HG02571 (cell line): ENCODE data around the gene RBL1.
"Not testable (repeated sequence)": the region's sequence is repeated elsewhere in the genome, so short reads cannot be mapped to it uniquely, and the experiment has no call there.

Source experiments
- ATAC-seq: cut with Tn5 transposase; IDR thresholded peaks from one replicate; pipeline ENCODE4 v1.9.1; 2021; ENCODE audit warnings: mild to moderate bottlenecking, moderate library complexity; ENCODE audit not compliant: unreplicated experiment

RBL1 gene, protein sequence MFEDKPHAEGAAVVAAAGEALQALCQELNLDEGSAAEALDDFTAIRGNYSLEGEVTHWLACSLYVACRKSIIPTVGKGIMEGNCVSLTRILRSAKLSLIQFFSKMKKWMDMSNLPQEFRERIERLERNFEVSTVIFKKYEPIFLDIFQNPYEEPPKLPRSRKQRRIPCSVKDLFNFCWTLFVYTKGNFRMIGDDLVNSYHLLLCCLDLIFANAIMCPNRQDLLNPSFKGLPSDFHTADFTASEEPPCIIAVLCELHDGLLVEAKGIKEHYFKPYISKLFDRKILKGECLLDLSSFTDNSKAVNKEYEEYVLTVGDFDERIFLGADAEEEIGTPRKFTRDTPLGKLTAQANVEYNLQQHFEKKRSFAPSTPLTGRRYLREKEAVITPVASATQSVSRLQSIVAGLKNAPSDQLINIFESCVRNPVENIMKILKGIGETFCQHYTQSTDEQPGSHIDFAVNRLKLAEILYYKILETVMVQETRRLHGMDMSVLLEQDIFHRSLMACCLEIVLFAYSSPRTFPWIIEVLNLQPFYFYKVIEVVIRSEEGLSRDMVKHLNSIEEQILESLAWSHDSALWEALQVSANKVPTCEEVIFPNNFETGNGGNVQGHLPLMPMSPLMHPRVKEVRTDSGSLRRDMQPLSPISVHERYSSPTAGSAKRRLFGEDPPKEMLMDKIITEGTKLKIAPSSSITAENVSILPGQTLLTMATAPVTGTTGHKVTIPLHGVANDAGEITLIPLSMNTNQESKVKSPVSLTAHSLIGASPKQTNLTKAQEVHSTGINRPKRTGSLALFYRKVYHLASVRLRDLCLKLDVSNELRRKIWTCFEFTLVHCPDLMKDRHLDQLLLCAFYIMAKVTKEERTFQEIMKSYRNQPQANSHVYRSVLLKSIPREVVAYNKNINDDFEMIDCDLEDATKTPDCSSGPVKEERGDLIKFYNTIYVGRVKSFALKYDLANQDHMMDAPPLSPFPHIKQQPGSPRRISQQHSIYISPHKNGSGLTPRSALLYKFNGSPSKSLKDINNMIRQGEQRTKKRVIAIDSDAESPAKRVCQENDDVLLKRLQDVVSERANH

DNA sequence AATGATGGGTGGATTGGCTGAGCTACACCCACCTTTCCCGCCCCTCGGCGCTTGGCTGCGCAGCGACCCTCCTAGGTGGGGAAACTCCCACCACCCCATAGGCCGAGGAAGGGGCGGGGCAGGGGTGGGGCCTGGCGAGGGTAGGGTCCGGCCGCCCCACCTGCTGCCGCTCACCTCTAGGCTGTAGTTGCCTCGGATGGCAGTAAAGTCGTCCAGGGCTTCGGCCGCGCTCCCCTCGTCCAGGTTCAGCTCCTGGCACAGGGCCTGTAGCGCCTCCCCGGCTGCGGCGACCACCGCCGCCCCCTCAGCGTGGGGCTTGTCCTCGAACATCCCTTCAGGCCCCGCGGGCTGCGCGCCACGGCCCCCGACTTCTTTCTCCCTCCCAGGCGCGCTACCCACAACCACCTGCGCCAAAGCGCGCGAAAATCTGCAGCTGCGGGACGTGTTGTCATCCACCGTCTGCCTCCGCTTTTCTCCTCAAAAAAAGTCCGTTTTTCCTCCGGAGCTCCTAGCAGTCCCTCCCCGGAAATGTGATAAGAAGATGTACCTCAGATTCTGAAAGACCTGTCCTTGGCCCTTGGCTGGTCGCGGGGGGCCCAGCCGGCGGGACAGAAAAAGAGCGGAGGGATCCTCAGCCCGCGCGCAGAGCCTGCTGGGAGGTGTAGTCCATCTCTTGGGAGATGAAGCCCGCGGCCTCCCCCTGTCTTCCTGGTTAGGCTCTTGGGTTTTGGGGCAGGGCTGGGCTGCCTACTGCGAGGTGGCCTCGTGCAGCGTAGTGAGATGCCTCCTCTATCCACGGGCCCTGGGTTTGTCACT is at the start of gene RBL1:
Gene RBL1, minus strand, starts transcription at position 399 of the 816 bp plus-strand sequence. Its CDS starts 69 bp downstream, at position 330.
- ATAC-seq, result peak; percentile 65

DNA sequence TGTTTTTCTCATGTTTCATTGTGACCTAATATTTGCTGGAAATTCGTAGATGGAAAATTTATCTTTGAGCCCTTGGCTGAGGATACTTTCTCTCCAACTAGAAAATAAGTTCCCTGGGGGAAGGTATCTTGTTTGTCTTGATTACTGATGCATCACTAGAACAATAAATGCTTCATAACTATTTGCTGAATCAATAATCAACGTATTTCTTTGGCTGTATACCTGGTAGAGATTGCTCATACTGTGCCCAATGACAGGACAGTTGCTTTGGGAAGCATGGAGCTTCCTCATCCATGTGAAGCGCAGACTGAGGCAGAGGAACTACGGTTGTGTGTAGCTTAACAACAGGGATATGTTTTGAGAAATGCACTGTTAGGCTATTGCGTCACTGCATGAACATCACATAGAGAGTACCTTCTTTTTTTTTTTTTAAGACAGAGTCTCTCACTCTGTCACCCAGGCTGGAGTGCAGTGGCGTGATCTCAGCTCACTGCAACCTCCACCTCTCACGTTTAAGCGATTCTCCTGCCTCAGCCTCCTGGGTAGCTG is 49.1 kb upstream of the RBL1 start:
- ATAC-seq, result no peak

DNA sequence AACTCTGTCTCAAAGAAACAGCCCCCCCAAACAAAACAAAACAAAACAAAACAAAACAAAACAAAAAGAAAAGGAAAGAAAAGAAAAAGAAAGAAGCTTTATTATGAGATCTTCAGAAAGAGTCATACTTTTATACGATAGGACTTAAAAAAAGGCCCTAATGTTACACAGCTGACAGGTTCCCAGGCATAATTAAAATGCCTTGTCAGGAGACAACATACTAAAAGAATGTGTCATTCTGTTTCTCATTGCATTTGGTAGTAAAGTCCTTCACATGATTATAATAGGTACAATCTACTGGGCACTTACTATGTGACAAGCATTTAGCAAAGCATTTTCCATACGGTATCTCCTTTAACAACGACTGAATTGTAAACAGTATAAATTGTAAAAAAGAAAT is 46.9 kb upstream of the RBL1 start:
- ATAC-seq, result no peak

DNA sequence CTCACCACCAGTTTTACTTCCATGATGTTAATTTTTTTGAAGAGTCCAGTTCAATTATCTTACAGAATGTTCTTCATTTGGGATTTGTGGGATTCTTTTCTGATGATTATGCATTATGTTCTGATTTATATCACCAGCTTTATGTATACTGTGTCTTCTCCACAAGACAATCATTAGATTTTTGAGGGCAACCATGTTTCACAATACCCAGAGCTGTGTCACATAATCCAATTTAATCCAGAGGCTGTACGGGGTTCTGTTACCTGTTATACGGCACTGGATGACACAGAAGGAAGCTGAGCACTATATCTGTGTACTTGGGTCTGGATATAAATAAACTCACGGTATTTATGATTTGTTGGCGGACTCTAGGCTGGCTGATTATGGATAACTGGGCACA is 41.8 kb upstream of the RBL1 start:
- ATAC-seq, result no peak

DNA sequence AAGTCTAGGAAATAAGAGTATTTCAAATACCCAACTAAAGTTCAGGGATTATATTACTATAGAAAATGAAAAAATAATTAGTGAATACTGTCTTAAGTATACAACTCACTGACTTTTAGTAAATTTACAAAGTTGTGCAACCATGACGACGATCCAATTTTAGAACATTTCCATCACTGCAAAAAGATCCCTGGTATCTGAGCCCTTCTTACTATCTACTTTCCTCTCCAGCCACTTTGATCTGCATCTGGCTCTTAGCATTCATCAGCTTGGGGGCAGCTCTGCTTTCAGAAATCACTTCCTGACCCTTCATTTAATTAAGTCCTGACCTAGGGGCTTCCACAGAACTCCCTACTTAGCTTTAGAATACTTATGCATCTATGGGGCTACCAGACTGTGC is 38.2 kb upstream of the RBL1 start:
- no peak for ATAC-seq

DNA sequence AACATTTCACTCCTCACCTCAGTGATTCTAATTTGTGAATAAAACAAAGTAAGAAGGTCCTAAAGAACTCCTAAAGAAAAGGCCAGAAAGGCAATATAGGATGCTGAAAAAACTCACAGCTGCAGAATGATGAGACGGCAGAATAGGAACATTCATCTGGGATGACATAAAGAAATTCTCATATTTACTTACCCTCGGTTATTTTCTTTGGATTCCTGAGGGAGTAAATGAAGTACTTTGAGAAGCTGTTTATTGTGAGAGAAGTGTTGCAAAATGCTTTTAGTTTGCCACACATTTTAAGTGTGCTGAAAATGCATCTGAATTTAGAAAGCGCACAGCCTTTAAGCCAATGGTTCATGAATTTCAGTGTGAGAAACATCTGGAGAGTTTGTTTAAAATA is 35.7 kb upstream of the RBL1 start:
- no peak for ATAC-seq

DNA sequence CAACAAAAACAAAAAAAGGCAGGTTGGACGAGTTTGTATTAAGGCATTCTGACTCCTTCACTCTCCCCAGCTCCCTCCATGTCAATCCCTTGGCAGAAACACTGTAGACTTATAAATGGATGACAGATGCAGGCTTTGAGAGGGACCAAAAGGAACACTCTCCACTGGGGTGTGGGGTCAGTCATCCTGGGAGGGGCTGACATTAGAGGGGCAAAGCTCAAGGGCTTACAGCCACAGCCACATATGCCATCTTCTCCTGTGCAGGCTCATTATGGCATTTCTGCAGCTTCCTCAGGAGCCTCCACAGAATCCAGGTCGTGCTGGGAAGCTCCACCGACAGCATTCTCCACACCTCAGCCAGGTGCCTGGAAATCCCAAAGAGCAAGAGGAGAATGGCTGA is 33.0 kb upstream of the RBL1 start:
- no peak for ATAC-seq

DNA sequence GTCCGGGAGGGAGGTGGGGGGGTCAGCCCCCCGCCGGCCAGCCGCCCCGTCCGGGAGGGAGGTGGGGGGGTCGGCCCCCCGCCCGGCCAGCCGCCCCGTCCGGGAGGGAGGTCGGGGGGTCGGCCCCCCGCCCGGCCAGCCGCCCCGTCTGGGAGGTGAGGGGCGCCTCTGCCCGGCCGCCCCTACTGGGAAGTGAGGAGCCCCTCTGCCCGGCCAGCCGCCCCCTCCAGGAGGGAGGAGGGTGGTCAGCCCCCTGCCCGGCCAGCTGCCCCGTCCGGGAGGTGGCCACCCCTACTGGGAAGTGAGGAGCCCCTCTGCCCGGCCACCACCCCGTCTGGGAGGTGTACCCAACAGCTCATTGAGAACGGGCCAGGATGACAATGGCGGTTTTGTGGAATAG is 30.5 kb upstream of the RBL1 start:
- ATAC-seq, result not testable (repeated sequence)

DNA sequence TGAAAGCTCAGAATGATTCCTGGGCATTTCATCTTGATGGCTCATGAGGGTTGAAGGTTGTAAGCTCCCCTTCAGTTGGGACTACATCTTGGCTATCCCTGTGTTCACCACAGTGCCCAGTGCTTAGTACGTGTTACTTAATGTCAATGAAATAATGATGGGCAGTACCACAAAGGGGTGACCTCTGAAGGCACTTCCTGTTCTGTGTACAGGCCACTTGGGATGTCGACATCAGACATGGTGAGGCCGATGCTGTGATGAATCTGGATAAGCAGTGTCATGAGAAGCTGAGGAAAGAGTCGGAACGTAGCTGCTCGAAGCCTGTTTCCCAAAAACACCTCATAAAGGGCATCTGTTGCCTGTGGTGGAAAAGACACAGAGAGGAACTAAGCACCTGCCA is 27.6 kb upstream of the RBL1 start:
- no peak for ATAC-seq

DNA sequence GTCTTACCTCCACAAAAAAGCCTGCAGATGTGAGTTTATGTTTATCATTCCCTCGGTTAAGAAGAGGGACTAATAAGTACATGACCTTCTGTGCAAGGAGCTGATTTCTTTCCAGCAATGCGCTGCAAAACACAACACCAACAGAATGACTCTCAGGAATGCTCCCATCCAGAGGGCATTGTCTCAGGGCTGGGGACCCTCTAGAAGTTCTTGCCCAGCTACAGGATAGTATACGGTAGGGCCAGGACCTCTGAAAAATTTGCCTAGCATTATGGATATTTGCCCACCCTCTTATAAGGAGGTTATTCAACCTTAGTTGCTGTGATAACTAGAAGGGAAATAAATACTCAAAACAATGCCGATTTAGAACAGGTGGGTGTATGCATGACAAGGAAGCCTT is 24.7 kb upstream of the RBL1 start:
- ATAC-seq, result no peak

DNA sequence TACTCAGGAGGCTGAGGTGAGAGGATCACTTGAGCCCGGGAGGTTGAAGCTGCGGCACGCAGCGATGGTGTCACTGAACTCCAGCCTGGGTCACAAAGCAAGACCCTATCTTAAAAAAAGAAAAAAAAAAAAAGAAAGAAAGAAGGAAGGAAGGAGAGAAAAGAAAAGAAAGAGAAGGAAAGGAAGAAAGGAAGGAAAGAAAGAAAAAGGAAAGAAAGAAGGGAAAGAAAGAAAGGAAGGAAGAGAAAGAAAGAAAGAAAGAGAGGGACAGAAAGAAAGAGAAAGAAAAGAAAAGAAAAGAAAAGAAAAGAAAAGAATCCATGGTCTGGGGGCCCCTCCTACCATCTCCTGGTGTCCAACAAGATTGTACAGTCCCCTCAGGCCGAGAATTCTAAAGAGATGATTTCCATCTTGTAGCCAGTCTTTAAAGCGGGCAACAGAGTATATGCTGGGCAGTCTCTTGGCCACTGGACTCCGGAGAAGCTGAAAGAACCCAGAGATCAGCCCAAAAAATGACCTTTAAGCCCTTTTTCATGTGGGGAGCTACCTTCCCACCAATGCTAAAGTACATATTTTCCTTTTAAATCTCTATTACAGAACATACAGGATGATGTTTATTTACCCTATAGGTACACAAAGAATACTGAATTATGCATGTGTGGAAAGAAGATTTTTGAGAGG is 23.7 kb upstream of the RBL1 start:
- ATAC-seq, result no peak

DNA sequence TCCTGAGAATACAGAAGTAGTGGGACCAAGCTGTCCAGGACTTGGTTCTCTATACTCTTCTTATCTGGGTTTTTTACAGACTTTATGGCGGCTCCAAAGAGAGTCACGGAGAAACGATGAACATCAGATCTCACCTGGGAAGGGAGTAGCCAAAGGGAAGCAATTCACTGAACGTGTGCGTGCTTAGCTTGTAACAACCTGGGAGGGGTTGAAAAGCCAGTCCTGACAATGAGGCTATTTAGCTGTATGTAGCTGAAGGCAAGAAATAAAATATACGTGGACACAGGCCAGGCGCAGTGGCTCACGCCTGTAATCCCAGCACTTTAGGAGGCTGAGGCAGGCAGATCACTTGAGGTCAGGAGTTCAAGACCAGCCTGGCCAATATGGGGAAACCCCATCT is 18.2 kb upstream of the RBL1 start:
- ATAC-seq, result no peak

DNA sequence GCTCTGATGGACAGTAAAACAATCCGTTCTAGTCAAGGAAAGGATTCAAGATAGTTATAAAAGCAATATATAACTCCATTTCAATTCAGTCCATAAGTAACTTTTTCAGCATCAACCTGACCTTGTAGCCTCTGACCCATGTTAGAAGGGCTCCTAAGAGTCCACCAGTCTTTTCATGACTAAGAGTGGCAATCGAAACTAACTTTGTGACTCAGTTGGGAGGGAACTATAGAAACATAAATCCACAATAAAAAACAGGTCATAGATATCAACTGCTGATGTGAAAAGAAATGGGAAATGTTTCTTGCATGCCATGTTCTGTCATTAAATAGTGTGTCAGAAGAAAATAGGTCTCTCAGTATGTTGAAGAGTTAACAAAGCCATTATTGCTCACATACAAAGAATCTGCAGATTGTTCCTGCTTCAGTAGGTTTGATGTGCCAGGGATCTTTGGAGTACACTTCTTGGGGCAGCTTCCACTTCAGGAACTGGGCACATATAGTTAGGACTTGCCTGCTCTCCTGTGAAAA is 16.2 kb upstream of the RBL1 start:
- ATAC-seq, result no peak

DNA sequence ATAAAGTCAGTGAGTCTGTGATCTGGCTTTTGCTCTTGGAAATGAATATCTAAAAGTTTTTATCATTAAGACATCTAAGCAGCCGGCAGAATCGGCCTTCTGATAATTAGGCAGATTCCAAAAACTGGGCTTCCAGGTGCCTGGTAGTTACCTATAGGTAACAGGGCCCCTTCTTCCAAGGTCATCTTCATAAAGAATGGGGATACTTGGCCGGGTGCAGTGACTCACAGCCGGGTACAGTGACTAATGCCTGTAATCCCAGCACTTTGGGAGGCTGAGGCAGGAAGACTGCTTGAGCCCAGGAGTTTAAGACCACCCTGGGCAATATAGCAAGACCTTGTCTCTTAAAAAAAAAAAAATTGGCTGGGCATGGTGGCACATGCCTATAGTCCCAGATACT is 12.9 kb upstream of the RBL1 start:
- no peak for ATAC-seq

DNA sequence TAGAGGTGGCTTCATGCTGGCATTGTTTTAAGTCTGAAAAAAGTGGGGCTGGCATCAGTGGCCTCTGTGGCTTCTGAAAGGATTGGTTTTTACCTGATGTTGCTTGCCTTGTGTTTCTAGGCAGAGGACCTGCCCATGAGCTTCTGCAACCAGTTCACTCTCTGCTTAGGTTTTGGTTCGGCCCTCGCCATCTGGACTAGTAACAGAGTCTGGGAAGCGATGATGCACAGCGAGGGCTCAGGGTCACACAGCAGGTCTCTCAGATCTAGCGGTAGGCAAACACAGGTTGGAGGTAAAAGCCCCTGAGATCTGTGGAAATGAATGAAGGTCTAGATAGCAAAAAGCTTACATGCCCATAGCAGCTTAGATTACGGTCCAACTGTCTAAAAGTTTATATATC is 6.8 kb upstream of the RBL1 start:
- ATAC-seq, result no peak

DNA sequence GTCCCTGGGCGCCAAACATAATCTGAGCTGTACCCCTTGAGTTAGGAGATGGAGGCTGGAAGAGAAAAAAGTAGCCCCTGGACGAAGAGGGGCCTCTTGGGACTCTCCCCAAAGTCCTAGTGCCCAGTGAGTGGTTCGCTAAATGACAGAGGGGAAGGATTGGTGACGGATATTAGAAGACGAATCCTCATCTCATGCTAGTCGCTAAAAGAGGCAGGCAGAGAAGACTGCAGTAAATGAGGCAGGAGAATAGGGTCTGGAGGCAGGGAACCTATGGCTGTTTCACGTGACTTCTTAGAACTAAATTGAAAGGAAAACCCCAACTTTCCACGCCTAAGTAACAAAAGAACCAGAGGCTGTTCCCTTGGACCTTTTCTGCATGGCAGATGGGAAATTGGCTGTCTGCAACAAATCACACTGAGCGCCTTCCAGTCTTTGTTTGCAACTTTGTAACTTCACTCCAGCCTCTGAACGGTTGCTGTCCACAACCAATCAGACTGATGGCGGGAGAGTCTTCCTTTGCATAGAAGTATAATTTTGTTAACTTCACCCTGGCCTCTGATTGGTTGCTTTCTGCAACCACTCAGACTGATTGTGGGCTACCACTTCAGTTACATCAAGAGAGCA is 731 bp upstream of the RBL1 start:
- ATAC-seq, result no peak

DNA sequence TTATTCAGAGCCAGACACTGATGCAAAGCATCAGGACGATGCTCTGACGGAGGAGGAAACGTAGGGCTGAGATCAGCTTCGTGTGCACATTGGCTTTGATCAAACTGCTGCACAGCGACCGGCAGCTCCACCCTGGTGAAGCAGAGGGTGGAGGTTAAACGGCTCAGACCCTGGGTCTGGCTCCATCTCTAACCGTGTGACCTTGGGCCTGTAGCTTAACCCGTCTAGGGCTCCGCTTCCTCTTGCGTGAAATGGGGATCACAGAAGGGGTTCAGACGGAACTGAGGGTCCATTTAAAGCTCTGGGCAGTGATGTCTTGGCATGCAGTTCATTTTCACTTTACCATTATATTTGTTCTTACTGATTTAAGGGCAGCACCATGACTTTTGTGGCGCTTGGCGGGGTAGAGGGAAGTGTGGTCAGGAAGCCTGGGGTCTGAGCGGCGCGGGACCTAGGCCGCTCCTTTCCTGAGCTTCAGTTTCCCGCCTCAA is 644 bp downstream of the RBL1 start:
- ATAC-seq, result peak; percentile 21

DNA sequence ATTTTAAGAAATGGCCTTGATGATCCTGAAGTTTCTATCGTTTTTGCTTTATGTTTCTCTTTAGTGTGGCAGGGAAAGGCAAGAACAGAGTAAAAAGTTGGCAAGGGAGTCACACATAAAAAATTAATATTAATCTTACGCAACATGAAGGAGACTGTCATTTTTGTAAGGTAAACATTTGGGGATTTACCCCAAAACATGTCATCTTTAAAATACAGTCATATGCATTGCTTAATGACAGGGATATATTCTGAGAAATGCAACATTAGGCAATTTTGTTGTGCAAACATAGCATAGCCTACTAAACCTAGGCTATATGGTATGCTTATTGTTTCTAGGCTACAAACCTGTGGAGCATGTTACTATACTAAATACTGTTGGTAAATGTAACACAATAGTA is 5.4 kb downstream of the RBL1 start:
- ATAC-seq, result no peak

DNA sequence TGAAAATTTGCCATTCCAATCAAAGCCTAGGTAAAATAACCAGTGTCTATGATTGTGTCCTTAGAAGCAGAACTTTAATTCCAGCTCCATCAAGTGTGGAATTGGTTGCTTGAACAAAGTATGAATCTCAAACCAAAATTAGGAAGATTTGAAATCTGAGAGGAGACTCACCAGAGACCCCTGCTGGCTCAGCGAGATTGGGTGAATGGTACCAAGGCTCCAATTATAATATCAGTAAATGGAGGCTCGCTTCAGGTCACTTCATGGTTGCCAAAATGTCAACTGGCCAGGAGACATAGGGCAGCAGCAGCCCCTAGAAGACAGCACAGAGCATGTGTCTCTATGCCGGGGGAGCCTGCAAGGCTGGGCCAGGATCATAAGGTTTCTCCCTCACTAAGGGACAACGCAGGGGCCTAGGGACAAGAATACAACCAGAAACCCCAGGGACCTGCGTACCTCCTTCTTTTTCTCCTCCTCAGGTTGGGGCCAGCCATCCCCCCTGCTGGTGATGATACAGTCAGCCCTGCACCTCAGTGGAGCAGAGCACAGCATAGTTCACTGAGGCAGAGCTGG is 14.0 kb downstream of the RBL1 start:
- no peak for ATAC-seq
